Measurements from ENCODE around the gene WDR26.
"Not testable (repeated sequence)": the region's sequence is repeated elsewhere in the genome, so short reads cannot be mapped to it uniquely, and the experiment has no call there.

Gene WDR26

GRCh38 chr1:224434691-224435317 lies at the start of gene WDR26:
TSS of gene WDR26 (minus strand) at chr1:224434797.
- in situ Hi-C loops (cut with MboI; ENCODE audit: low sequenced_read_pairs) = no loop called here

GRCh38 chr1:224483206-224483605 lies 48.6 kb upstream of the WDR26 start:
- in situ Hi-C loops (cut with MboI; ENCODE audit: low sequenced_read_pairs) = not testable (repeated sequence)

- in situ Hi-C loops (cut with MboI; ENCODE audit: low sequenced_read_pairs) = no loop called here
Observed at GRCh38 chr1:224482619-224483018, 48.0 kb upstream of the WDR26 start.

GRCh38 chr1:224481601-224482000 lies 47.0 kb upstream of the WDR26 start:
- in situ Hi-C loops (cut with MboI; ENCODE audit: low sequenced_read_pairs) = no loop called here

GRCh38 chr1:224480888-224481459 lies 46.4 kb upstream of the WDR26 start:
- in situ Hi-C loops (cut with MboI; ENCODE audit: low sequenced_read_pairs) = not testable (repeated sequence)

GRCh38 chr1:224480200-224480599 lies 45.6 kb upstream of the WDR26 start:
- in situ Hi-C loops (cut with MboI; ENCODE audit: low sequenced_read_pairs) = not testable (repeated sequence)

- in situ Hi-C loops (cut with MboI; ENCODE audit: low sequenced_read_pairs) = no loop called here
Observed at GRCh38 chr1:224472806-224473205, 38.2 kb upstream of the WDR26 start.

- in situ Hi-C loops (cut with MboI; ENCODE audit: low sequenced_read_pairs) = no loop called here
Observed at GRCh38 chr1:224466154-224466553, 31.6 kb upstream of the WDR26 start.

GRCh38 chr1:224459966-224460365 lies 25.4 kb upstream of the WDR26 start:
- in situ Hi-C loops (cut with MboI; ENCODE audit: low sequenced_read_pairs) = no loop called here

- in situ Hi-C loops (cut with MboI; ENCODE audit: low sequenced_read_pairs) = no loop called here
Observed at GRCh38 chr1:224458996-224459395, 24.4 kb upstream of the WDR26 start.

GRCh38 chr1:224458296-224458695 lies 23.7 kb upstream of the WDR26 start:
- in situ Hi-C loops (cut with MboI; ENCODE audit: low sequenced_read_pairs) = no loop called here

GRCh38 chr1:224457782-224458144 lies 23.2 kb upstream of the WDR26 start:
- in situ Hi-C loops (cut with MboI; ENCODE audit: low sequenced_read_pairs) = no loop called here

GRCh38 chr1:224456637-224456953 lies 22.0 kb upstream of the WDR26 start:
- in situ Hi-C loops (cut with MboI; ENCODE audit: low sequenced_read_pairs) = no loop called here

- in situ Hi-C loops (cut with MboI; ENCODE audit: low sequenced_read_pairs) = no loop called here
Observed at GRCh38 chr1:224454402-224455055, 19.9 kb upstream of the WDR26 start.

GRCh38 chr1:224450561-224451350 lies 16.2 kb upstream of the WDR26 start:
- in situ Hi-C loops (cut with MboI; ENCODE audit: low sequenced_read_pairs) = no loop called here

GRCh38 chr1:224450159-224450558 lies 15.6 kb upstream of the WDR26 start:
- in situ Hi-C loops (cut with MboI; ENCODE audit: low sequenced_read_pairs) = no loop called here

GRCh38 chr1:224448453-224449017 lies 13.9 kb upstream of the WDR26 start:
- in situ Hi-C loops (cut with MboI; ENCODE audit: low sequenced_read_pairs) = no loop called here

GRCh38 chr1:224447971-224448370 lies 13.4 kb upstream of the WDR26 start:
- in situ Hi-C loops (cut with MboI; ENCODE audit: low sequenced_read_pairs) = no loop called here

- in situ Hi-C loops (cut with MboI; ENCODE audit: low sequenced_read_pairs) = no loop called here
Observed at GRCh38 chr1:224447251-224447650, 12.7 kb upstream of the WDR26 start.

- in situ Hi-C loops (cut with MboI; ENCODE audit: low sequenced_read_pairs) = no loop called here
Observed at GRCh38 chr1:224438989-224439388, 4.4 kb upstream of the WDR26 start.

- in situ Hi-C loops (cut with MboI; ENCODE audit: low sequenced_read_pairs) = no loop called here
Observed at GRCh38 chr1:224435999-224436398, 1.4 kb upstream of the WDR26 start.

Measured in HL-60/S4 treated with phorbol 12-myristate 13-acetate at 8.2 ng/mL for 4 days and 3 days (cell line).